T-helper 1 cell treated with Interleukin-12 subunit alpha and Interleukin-12 subunit beta and Interleukin-4 antibody, amounts not matched to agents 30 μg/mL and 1 μg/mL, for 36 hours (primary cell): ENCODE data around the gene GSTP1.
A peak's percentile ranks its signal among the peaks of the same experiment; 100 is the strongest.
"Not testable (repeated sequence)": the region's sequence is repeated elsewhere in the genome, so short reads cannot be mapped to it uniquely, and the experiment has no call there.

Experiments used
- H3K27ac Mint-ChIP-seq: one replicate; pipeline ENCODE4 v1.8.0; 2021; ENCODE audit warnings: mild to moderate bottlenecking, mixed read lengths
- H3K27me3 Mint-ChIP-seq: one replicate; pipeline ENCODE4 v1.8.0; 2021; ENCODE audit warnings: low read depth, mixed read lengths
- H3K36me3 Mint-ChIP-seq: one replicate; pipeline ENCODE4 v1.8.0; 2021; ENCODE audit warnings: low read depth, mixed read lengths
- H3K4me1 Mint-ChIP-seq: one replicate; pipeline ENCODE4 v1.8.0; 2021; ENCODE audit warnings: low read depth, mixed read lengths
- H3K4me3 Mint-ChIP-seq: one replicate; pipeline ENCODE4 v1.8.0; 2021; ENCODE audit warnings: mild to moderate bottlenecking, moderate library complexity, mixed read lengths
- H3K9me3 Mint-ChIP-seq: one replicate; pipeline ENCODE4 v1.8.0; 2021; ENCODE audit warnings: mixed read lengths

Gene GSTP1

DNA sequence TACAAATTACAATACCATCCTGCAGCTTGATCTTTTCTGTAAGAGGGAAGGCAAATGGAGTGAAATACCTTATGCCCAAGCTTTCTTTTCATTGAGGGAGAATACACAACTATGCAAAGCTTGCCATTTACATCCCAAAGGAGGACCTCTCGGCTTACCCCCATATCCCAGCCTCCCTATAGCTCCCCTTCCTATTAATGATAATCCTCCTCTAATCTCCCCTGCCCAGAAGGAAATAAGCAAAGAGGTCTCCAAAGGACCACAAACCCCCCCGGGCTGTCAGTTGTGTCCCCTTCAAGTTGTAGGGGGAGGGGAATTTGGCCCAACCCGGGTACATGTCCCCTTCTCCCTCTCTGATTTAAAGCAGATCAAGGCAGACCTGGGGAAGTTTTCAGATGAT, 38.3 kb downstream of the GSTP1 start:
- H3K9me3 Mint-ChIP-seq, H3K27ac Mint-ChIP-seq, H3K4me3 Mint-ChIP-seq, H3K36me3 Mint-ChIP-seq: not testable (repeated sequence)
- Mint-ChIP-seq H3K27me3 (peaks cover 15% of the 10 kb centered on the region), H3K4me1 (peaks cover 11% of the 10 kb centered on the region)

DNA sequence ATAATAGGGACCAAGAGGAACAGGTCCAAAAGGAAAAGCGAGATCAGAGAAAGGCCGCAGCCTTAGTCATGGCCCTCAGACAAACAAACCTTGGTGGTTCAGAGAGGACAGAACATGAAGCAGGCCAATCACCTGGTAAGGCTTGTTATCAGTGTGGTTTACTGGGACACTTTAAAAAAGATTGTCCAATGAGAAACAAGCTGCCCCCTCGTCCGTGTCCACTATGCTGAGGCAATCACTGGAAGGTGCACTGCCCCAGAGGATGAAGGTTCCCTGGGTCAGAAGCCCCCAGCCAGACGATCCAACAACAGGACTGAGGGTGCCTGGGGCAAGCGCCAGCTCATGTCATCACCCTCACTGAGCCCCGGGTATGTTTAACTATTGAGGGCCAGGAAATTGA, 39.3 kb downstream of the GSTP1 start:
- H3K4me3 Mint-ChIP-seq, H3K36me3 Mint-ChIP-seq, H3K27me3 Mint-ChIP-seq, H3K4me1 Mint-ChIP-seq, H3K9me3 Mint-ChIP-seq, H3K27ac Mint-ChIP-seq: not testable (repeated sequence)

DNA sequence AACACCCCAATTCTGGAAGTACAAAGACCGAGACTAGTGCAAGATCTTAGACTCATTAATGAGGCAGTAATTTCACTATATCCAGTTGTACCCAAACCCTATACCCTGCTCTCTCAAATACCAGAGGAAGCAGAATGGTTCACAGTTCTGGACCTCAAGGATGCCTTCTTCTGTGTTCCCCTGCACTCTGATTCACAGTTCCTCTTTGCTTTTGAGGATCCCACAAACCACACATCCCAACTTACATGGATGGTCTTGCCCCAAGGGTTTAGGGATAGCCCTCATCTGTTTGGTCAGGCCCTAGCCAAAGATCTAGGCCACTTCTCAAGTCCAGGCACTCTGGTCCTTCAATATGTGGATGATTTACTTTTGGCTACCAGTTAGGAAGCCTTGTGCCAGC, 40.2 kb downstream of the GSTP1 start:
- not testable (repeated sequence) for H3K27me3 Mint-ChIP-seq, H3K4me1 Mint-ChIP-seq, H3K9me3 Mint-ChIP-seq, H3K4me3 Mint-ChIP-seq, H3K27ac Mint-ChIP-seq, H3K36me3 Mint-ChIP-seq

DNA sequence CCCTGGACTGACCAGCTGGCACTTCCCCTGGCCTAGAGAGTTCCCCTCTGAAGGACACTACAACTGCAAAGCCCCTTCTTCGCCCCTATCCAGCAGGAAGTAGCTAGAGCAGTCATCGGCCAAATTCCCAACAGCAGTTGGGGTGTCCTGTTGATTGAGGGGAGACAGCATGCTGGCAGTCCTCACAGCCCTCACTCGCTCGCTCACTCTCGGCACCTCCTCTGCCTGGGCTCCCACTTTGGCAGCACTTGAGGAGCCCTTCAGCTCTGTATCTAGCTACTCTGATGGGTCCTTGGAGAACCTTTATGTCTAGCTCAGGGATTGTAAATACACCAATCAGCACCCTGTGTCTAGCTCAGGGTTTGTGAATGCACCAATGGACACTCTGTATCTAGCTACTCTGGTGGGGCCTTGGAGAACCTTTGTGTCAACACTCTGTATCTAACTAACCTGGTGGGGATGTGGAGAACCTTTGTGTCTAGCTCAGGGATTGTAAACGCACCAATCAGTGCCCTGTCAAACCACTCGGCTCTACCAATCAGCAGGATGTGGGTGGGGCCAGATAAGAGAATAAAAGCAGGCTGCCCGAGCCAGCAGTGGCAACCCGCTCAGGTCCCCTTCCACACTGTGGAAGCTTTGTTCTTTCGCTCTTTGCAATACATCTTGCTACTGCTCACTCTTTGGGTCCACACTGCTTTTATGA, 42.7 kb downstream of the GSTP1 start:
- H3K36me3 Mint-ChIP-seq, H3K27me3 Mint-ChIP-seq, H3K4me3 Mint-ChIP-seq, H3K9me3 Mint-ChIP-seq, H3K27ac Mint-ChIP-seq: not testable (repeated sequence)
- peaks cover 13% of the 10 kb centered on the region for H3K4me1 Mint-ChIP-seq

DNA sequence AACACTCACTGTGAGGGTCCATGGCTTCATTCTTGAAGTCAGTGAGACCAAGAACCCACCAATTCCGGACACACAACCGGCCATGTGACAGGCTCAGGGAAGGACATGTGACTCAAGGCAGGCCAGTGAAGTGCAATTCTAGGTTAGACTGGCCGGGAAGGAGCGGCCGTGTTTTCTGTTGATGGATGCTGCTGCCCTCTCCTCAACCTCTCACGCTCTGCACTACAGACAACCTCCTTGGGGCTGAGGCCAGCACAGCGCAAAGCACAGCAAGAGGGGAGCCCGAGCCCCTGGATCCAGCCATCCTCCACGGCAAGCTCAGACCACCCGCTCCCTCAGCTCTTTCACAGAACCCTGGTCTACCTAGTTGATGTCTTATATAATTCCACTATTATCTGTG, 43.4 kb downstream of the GSTP1 start:
- no peaks in the 10 kb centered on the region for H3K9me3 Mint-ChIP-seq
- no peaks in the 10 kb centered on the region for H3K36me3 Mint-ChIP-seq
- H3K27me3 Mint-ChIP-seq, result no peaks in the 10 kb centered on the region
- H3K4me3 Mint-ChIP-seq, result no peak overlapping the region
- peaks cover 13% of the 10 kb centered on the region for H3K4me1 Mint-ChIP-seq
- H3K27ac Mint-ChIP-seq, result no peak overlapping the region

DNA sequence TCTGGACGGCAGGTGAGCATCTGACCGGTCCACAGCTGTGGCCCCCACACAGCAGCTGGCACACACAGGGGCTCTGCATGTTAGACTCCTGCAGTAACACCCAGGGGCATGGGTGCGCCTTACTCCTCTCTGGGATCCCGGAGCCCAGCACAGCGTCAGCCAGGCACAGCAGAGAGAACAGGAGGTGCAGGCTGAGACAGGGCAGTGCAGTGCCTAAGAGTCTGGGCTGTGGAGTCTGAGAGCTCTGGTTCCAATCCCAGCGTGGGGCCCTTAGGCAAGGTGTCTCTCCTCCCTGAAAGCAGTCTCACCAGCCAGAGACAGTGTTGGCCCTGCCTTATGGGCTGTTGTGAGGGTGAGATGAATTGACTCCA, 43.8 kb downstream of the GSTP1 start:
- Mint-ChIP-seq H3K27me3 (no peaks in the 10 kb centered on the region), H3K4me1 (peaks cover 13% of the 10 kb centered on the region), H3K4me3 (no peak overlapping the region), H3K36me3 (no peaks in the 10 kb centered on the region), H3K9me3 (no peaks in the 10 kb centered on the region), H3K27ac (no peak overlapping the region)

DNA sequence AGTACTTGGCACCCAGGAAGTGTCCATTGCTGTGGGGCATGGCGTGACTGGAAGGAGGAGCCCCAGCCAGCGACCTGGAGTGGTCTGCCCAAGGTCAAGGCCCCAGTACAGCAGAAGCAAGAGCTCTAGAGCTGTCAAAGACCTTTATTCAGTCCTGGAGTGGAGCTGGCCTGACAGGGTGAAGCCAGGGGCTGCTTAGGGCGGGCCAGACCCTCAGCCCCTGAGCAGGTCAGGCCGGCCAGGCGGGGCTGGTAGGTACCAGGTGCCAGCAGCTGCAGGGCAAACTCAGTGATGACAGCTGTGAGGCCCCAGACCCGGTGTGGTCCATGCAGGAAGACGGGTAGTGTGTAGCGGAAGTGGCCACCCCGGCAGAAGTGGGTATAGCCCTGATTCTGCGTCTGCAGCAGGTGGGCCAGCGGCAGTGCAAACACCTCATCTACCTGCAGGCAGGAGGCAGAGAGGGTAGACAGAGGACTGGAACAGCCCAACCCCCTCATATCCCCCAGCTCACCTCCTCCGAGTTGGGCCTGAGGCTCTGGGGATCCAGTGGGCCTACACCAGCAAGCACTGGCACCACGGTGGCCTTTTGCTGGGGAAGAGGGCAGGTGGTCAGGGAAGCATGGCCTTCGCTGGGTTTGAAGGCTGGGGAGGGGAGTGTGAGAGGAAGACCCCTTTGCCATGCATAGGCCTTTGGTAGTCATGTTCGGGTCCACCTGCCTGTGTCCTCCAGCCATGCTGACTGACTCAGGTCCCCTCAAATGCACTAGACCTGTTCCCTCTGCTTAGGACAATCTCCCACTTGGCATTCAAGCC, 44.4 kb downstream of the GSTP1 start:
- H3K9me3 Mint-ChIP-seq, result no peaks in the 10 kb centered on the region
- no peak overlapping the region for H3K4me3 Mint-ChIP-seq
- H3K4me1 Mint-ChIP-seq, result peaks cover 13% of the 10 kb centered on the region
- H3K36me3 Mint-ChIP-seq, result no peaks in the 10 kb centered on the region
- H3K27me3 Mint-ChIP-seq, result no peaks in the 10 kb centered on the region
- peak overlapping the region; percentile 31 for H3K27ac Mint-ChIP-seq

DNA sequence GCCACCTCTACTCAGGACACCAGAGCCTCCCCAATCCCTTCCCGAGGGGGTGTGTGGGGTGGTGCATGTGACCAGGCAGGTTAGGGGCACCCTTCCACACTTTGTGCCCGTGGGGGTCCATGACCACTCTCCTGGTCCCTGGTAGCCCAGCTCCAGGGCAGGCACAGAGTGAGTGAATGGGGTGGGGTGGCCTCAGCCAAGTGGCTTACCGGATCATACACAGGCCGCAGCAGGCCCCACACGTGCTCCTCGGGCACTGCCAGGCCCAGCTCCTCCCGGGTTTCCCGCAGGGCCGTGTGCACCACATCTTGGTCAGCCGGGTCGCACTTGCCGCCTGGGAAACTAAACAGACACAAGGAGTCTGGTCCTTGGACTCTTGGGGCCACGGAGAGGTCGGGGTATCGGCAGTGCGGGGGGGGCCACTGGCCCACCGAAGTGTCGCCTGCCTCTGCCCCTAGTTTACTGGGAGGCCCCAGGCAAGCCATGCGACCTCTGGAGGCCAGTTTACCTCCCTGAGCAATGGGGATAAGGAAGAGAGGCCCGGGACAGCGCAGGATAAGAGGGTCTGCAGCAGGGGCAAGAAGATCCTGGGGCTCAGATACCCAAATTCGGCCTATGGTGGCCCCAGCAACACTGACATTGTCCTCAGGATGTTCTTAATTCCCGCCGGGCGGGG, 45.2 kb downstream of the GSTP1 start:
- Mint-ChIP-seq H3K27ac (no peak overlapping the region), H3K4me3 (peak overlapping the region; percentile 61), H3K27me3 (no peaks in the 10 kb centered on the region), H3K4me1 (peaks cover 13% of the 10 kb centered on the region), H3K36me3 (no peaks in the 10 kb centered on the region), H3K9me3 (no peaks in the 10 kb centered on the region)

DNA sequence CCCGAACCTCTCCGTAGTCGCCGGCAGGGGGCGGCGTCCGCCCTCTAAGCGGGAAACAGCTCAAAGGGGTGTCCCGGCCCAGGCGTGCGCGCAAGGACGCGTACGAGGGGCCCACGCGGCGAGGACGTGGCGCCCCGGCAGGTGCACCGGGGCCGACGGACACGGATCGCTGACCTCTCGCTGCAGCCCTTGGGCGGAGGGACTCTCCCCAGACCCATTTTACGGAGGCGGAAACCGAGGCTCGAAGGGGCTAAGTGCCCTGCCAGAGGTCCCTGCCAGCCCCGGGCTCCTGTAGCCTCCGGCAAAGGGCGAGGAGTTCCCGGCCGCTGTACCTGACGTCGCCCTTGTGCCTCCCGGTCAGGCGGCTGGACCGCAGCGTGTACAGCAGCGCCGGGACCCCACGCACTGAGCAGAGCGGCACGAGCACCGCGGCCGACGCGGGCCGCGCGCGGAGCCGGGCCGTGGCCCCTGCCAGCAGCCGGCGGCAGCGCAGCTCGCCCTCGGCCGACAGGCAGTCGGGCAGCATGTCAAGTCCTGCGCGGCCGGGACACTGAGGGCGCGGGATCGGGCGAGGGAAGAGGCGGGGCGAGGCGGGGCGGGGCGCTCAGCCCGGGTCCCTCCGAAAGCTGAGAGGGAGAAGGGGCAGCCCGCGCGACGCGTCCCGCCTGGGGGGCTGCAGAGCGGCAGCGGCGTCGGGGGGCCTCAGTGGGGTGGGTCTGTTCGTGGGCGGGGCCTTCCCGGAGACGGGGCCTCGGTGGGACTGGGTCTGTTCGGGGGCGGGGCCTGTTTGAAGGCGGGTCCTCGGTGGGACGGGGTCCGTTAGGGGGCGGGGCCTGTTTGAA, 46.0 kb downstream of the GSTP1 start, which contains the start of gene NUDT8:
Gene NUDT8, minus strand, starts transcription at position 552 of the 842 bp plus-strand sequence. Its CDS starts 26 bp downstream, at position 526.
- Mint-ChIP-seq H3K4me1 (peaks cover 13% of the 10 kb centered on the region), H3K27ac (peak within 1 kb of the TSS; percentile 91), H3K4me3 (peak within 1 kb of the TSS; percentile 90), H3K9me3 (no peaks in the 10 kb centered on the region), H3K36me3 (no peaks in the 10 kb centered on the region), H3K27me3 (no peaks in the 10 kb centered on the region)

DNA sequence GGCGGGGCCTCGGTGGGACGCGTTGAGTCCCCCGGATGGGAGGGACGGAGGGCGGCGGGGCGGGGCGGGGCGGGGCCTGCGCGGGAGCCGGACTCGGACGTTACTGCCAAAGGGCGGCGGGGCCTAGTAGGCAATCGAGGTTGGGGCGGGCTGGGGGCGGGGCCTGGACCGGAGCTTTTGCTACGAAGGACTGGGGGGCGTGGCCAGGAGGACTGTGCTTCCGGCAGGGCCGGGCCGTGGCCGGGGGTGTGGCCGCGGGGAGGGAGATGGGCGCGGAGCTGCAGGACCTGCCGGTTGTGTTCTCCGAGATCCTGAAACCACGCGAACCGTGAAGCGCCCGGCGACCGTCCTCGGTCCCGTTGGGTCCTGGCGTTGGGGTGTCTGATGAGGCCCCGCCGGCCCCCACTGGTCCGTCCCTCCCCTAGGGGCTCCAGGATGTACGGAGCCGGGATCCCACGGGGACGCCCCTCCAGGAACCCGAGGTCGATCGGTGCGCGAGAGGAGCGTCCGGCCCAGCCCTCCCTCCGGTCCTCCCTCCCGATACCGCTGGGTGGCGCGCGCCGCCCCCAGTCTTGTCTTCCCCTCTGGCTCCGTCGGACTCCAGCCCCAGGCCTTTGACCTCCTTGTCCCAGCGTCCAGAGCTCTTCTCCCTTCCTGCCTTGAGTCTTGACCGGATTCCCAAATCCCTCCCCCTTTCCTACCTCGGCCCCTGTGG, 46.8 kb downstream of the GSTP1 start:
- H3K36me3 Mint-ChIP-seq, result no peaks in the 10 kb centered on the region
- H3K27ac Mint-ChIP-seq, result peak overlapping the region; percentile 91
- peaks cover 10% of the 10 kb centered on the region for H3K4me1 Mint-ChIP-seq
- H3K4me3 Mint-ChIP-seq, result peak overlapping the region; percentile 90
- H3K9me3 Mint-ChIP-seq, result no peaks in the 10 kb centered on the region
- no peaks in the 10 kb centered on the region for H3K27me3 Mint-ChIP-seq

DNA sequence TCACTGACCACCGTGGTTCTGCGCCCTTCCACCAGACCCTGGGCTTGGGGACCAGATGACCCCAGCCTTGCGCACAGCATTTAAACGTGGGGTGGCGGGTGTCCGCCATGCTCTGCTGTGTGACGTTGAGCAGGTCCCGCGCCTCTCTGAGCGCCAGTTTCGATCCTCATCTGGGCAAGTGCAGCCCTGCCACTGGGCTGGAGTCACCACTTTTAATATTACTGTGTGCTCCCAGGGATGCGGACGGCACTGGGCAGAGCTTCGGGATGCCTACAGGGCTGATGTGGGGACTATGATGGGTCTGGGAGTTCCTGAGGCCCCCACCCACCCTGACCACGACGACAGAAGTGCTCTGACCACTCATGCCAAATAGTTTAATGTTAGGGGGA, 47.3 kb downstream of the GSTP1 start:
- H3K9me3 Mint-ChIP-seq, result no peaks in the 10 kb centered on the region
- peaks cover 8% of the 10 kb centered on the region for H3K4me1 Mint-ChIP-seq
- H3K27ac Mint-ChIP-seq, result peak overlapping the region; percentile 76
- H3K36me3 Mint-ChIP-seq, result no peaks in the 10 kb centered on the region
- peak overlapping the region; percentile 90 for H3K4me3 Mint-ChIP-seq
- no peaks in the 10 kb centered on the region for H3K27me3 Mint-ChIP-seq

DNA sequence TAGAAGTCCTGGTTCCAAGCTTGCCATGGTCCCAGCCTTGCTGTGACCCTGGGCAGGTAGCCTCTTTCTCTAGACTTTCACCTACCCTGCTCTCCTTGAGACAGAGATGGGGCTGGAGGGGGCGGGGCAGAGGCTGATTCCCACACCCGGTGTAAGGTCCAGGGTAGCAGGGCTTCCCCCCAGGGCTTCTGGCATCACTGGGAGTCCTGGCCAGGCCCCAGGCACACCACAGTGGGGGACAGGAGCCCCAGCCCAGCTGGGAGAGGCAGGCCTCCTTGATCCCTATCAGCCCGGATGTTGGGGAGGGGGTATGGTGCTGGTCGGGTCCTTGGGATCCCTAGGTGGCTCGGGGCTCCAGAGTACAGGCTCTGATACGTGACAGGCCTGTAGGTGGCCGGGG, 47.8 kb downstream of the GSTP1 start:
- no peaks in the 10 kb centered on the region for H3K36me3 Mint-ChIP-seq
- no peak overlapping the region for H3K27ac Mint-ChIP-seq
- peaks cover 8% of the 10 kb centered on the region for H3K4me1 Mint-ChIP-seq
- no peaks in the 10 kb centered on the region for H3K9me3 Mint-ChIP-seq
- peak overlapping the region; percentile 9 for H3K4me3 Mint-ChIP-seq
- no peaks in the 10 kb centered on the region for H3K27me3 Mint-ChIP-seq

DNA sequence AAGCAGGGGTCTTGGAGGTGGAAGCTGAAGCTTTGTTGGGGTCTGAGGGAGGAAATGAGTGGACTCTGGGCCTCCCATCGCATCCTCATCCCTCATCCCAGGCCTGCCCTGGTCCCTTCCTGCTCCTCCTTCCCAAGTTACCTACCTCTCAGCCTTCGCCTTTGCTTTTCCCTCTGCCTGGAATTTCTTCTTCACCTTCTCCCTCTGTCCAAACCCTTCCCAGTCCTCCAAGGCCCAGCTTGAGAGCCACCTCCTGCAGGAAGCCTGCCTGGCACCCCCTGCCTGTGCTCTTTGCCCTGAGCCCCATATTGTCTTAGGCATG, 48.2 kb downstream of the GSTP1 start:
- no peaks in the 10 kb centered on the region for H3K27me3 Mint-ChIP-seq
- H3K9me3 Mint-ChIP-seq, result no peaks in the 10 kb centered on the region
- peaks cover 8% of the 10 kb centered on the region for H3K4me1 Mint-ChIP-seq
- peak overlapping the region; percentile 36 for H3K27ac Mint-ChIP-seq
- peak overlapping the region; percentile 64 for H3K4me3 Mint-ChIP-seq
- H3K36me3 Mint-ChIP-seq, result no peaks in the 10 kb centered on the region
